HG02623 (cell line): Measurements from ENCODE around the gene PTPRD.
"Not testable (repeated sequence)": the region's sequence is repeated elsewhere in the genome, so short reads cannot be mapped to it uniquely, and the experiment has no call there.

Experiments
- ATAC-seq: cut with Tn5 transposase; IDR thresholded peaks from one replicate; pipeline ENCODE4 v1.9.1; 2021; ENCODE audit warnings: moderate library complexity; ENCODE audit not compliant: unreplicated experiment

Gene PTPRD

DNA sequence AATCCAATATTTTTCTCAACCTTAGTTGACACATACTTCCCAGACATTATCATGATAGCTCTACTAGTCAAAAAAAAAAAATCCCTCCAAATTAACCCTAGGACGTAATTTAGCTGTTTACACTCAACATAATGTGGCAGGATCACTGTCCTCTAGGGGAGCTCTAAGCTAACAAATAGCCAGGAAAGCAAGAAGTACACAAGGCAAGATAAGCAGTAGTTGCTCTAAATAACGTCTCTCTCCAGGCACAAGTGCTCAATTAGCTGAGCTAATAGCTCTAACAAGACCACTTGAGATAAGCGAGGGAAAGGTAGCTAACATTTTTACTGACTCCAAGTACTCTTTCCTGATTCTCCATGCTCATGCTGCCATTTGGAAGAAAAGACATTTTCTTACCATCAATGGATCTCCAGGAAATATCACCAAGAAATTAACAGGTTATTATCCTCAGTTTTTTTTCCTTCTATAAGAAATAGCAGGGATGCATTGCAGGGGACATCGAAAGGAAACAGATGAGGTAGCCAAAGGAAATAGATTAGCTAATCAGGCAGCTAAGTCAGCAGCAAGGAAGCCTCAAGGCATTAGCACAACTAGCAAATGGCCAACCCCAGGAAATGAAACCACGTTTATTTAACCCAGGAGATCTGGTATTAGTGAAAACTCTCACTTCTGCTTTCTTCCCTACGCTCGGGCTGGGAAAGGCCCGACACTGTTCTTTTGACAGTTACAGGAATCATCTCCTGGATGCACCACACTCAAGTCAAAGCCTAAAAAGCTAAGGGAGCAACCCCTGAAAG is 614.1 kb downstream of the PTPRD start:
- ATAC-seq, result no peak

DNA sequence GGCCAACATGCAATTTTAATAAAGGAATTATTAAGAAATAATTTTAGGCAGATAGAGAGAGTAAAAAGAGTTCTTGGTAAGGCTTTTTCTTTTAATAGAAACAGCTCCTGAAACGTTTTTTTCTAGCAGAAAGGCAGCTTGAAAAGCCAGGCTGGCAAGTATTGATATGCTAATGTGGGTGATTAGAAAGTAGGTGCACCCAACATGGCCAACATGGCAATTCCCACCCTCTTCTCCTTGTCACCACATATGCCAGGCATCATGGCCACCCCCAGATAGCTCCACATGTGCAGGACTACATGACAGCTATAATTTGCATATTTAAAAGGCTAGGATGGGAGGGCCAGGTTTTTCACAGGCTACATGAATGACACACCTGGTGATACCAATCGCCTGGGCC is 615.2 kb downstream of the PTPRD start:
- no peak for ATAC-seq

DNA sequence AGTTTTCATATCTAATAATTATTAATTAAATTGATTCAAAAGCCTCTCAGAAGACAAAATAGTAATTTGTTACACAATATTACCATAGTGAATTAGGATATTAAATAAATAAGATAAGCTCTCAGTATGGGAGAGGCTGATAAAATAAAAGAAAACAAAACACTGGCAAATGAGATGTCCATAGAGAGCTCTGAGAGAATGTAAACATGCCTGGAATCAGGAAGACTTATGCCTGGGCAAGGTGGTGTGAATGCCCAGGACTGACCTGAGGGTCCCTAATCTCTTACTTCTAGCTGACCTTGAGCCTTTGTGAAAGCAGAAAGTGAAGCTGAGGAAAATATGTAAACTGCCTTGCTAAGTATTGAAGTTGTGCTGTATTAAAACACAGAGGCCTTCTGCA is 616.5 kb downstream of the PTPRD start:
- ATAC-seq, result no peak

DNA sequence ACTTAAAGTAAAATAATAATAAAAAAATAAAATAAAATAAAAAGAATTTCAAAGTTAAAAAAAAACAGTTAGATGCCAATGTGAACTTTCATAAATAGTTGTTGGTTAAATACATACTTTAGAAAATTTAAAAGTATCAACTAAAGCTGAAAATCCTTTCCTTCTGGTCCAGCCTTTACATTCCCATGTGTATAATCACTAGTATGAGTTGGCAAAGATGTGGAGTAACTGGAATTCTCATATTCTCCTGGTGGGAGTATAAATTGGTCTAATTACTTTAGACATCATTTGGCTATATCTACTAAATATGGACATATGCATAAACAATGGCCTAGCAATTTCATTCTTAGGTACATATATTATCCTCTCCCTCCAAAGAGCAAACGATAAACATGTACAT is 619.9 kb downstream of the PTPRD start:
- no peak for ATAC-seq

DNA sequence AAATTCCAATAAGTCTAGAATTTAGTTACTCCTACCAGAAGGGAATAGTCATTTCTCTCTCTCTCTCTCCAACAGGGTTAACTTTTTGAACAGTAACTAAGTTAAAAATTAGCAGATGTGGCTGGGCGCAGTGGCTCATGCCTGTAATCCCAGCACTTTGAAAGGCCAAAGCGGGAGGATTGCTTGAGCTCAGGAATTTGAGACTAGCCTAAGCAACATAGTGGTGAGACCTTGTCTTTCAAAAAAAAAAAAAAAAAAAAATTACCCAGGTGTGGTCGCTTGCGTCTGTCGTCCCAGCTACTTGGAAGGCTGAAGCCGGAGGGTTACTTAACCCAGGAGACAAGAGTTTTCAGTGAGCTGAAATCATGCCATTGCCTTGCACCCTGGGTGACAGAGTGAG is 639.7 kb downstream of the PTPRD start:
- no peak for ATAC-seq

DNA sequence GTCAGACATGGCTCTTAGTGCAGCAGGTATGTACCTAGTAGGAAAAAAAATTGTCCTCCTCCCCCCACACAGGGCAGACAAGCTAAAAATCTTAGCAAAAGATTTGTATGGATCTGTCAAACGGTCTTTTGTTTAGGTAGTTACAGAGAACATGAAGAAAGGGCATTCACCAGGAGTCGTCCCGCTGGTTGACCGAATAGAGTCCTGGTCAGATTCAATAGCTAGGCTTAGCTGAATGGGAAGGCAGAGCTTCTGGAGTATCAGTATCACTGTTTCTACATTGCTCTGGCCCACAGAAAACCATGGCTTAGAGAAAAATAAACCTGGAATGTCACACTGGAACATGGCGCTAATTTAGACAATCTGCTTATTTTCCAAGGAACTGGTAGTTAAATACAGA is 642.3 kb downstream of the PTPRD start:
- no peak for ATAC-seq

DNA sequence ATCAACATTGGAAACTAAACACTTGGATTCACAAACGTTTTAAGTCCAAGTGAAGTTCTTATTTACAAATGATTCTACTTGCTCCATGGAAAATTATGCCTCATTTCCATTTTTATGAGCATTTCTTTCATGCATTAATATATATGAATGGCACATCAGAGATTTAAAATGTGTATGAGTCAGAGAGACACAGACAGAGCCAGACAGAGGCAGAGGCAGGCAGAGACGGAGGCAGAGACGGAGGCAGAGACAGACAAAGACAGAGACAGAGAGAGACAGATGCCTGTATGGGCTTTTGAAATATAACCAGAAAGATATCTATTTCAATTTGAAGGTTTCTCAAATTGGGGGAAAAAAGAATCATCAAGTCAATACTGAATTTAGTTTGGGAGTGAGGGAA is 649.0 kb downstream of the PTPRD start:
- ATAC-seq, result no peak

DNA sequence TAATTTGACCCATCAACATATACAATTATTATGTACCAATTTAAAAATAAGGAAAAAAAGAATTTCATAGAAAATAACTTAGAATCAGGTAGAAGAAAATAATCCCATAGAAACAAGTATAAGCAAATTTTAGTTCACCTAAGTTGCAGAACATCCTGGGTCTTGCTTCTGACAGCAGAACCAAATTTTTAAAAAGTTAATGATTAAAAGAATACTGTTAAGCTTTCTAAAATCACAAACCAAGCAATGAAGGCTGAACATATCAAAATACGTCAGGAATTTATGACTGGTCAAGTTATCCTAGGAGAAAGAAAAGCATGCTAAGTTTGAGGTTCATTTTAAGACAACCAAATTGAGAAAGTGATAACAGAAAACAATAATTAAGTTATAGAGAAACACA is 650.9 kb downstream of the PTPRD start:
- no peak for ATAC-seq

DNA sequence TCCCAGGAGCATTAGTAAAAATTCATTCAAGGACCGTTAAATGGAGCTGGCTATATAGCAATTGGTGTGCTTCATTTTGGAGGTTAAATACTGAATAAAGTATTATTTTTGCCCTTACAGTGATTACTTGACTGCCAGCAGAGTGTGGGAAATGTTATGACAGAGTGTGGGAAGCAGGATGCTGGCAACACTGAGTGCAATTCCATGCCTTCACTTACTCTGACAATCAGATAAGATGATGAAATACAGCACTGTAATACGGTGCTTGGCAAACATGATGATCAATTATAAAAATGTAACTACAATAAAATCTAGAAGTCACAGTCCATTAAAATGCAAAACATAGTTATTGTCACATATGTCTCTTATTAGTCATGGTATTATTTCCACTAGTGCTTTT is 651.3 kb downstream of the PTPRD start:
- ATAC-seq, result no peak

DNA sequence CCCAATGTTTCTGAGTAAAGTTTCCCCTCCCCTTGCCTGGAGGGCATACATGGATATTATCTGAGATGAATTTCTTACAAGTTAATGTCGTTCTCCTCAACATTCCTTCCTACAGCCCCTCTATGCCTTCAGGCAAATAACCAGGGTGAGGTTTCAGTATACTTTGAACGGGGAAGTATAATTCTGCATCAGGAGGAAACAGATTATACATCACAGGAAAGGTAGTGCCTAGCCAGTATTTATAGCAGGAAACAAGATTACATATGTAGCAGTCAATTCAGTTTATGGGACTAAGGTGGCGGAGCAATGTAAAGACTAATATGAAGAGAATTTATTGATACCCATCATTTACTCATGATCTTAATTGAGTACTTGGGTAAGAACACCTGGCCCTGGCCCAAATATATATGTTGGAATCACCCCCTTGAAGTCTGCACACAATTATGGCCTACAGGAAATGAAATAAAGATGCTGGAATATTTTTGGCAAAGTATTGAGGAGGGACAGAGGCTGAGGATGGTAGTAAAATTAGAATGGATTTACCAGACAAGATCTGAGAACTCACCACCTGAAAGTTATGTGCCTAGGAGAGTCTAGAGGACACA is 661.1 kb downstream of the PTPRD start:
- ATAC-seq, result no peak

DNA sequence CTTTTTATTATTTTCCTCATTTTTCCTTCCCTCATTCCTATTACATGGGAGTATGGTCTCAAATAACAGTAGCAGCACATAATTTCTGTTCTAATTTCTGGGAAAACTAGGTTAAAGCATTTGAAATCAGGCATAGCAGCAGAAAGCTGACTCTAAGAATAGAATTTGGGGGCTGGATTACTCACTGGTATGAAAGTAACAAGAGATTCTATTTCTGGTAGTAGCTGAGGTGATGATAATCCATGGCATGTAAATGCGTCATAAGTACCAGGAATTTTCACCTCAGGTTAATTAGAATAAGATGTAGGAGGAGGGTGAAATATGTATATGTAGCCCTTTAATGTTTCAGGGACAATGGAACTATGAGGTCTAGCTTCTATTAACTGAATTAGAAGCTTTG is 662.0 kb downstream of the PTPRD start:
- ATAC-seq, result no peak

DNA sequence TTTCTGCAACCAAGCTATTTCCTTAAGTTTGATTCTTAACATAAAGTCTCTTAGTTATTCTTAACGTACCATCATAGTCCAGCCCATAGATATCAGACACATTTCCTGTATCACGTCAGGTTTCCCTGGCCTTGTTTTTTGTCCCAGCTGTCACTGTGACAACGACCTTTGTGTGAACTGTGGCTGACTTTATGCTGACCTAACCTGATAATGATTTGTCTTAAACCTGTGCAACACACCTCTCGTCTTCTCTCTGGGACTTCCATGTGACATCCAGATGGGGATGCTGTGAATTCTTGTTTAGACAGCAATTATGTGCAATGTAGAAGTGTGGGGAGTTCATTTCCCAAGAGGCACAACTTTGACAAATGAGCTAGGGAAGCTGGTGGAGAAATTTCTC is 662.8 kb downstream of the PTPRD start:
- no peak for ATAC-seq

DNA sequence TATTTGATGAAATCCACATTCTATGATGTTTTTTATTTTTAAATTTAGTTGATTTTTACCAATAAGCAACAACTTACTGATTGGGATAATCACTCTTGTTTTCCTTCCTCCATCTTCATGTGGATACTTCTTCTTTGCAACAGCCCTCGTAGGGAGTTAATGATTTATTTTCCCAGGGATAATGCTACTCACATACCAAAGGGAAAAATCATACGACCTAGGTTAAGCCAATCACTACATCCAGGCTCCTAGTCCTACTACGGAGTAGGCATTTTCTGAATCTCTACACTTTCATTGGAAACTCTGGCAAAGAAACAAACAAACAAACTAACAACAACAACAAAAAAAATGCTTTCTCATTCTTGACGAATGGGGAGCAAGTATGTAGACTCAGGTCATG is 663.4 kb downstream of the PTPRD start:
- no peak for ATAC-seq

DNA sequence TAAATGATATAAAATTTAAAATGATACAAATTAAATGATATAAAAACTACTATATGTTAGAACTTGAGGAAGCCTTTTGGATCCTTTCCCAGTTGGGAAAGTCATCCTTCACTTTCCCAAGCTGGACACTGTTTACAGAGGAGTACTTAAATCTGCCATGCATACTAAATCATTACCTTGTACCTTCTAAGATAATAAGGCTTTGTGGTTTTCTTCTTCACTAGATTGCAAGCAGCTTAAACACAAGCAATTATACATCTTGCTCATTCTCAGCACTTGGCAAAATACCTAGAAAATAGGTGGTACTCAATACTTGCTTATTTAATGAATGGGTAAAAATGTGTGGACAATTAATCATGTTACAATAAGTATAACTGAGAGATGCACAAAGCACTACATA is 666.8 kb downstream of the PTPRD start:
- ATAC-seq, result no peak

DNA sequence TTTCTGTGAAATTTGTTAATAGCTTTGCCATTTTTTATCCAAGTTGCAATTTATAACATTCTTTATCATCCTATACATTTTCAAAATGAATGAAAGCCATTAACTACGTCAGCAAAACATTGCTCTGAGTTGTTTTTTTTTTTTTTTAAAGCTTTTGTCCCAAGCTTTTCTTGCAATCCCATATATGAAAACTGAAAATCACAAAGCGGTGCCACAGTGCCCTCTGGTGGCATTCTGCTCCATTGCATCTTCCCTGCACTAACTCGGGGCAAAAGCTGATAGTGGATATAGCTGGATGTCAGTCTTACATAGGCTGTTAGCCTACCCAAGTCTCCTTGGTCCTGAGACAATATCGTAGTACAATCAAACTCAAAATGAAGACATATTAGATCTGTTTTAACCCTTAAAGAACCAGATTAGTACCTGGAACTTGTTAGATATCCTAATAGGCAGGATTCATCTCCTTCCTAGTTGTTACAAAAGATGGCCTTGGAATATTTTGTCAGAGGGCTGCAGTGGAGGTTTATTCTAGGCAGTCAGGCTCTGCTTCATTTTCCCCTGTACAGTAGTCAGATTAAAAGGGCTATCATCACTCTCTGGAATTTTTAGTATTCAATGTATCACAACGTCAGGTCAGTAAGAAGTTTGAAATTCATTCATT is 669.9 kb downstream of the PTPRD start:
- peak; percentile 86 for ATAC-seq

DNA sequence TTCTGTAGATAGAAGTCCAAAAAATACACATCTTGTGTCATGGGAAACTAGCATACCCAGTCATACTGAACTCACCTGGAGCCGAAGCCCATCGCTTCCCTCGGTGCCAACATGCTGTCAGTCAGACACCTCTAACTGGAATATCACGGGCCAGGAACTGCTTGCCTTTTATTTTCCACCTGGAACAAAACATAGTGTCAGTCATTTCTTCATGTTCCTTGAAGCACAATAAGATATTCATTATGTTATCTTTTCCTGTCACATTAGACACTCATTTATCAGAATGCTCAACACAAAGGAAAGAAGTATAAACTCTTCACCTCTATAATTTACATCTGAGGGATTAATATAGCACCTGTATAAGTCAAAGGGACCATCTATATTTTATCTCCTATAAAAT is 674.4 kb downstream of the PTPRD start:
- ATAC-seq, result no peak

DNA sequence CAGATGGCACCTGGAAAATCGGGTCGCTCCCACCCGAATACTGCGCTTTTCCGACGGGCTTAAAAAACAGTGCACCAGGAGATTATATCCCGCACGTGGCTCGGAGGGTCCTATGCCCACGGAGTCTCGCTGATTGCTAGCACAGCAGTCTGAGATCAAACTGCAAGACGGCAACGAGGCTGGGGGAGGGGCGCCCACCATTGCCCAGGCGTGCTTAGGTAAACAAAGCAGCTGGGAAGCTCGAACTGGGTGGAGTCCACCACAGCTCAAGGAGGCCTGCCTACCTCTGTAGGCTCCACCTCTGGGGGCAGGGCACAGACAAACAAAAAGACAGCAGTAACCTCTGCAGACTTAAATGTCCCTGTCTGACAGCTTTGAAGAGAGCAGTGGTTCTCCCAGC is 681.3 kb downstream of the PTPRD start:
- ATAC-seq, result not testable (repeated sequence)

DNA sequence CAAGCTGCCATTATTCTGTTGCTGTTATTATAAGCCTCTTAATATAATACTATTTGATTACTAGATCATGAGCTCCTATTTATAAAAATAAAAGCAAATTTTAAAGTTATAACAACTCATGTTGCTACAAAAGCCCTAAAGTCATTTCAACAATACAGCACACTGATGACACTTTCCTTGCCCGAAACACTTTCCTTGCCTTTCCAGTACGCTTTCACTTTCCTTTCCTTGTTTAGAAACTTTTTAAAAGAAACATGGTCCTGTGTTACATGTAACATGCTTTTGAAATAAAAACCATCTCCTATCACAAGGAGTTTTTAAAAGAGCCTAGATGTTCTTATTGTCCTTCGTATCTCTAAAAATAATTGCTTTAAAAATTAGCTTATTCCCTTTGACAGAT is 688.4 kb downstream of the PTPRD start:
- no peak for ATAC-seq

DNA sequence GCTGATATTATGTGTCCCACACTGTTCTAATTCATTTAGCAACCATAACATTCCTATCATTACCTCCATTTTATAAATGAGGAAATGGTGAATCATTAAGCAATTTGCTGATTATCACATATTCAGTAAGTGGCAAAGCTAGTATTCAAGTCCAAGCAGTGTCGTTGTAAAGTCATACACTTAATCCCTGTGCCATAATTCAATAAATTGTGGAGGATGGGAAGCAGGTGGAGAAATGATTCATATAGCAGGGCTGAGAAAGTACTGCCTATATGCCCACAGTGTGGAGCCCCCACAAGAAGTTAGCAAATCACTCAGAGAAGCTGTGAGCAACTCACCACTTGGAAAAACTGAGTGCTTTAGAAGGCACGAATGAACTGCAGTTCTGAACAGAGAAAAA is 691.0 kb downstream of the PTPRD start:
- ATAC-seq, result no peak

DNA sequence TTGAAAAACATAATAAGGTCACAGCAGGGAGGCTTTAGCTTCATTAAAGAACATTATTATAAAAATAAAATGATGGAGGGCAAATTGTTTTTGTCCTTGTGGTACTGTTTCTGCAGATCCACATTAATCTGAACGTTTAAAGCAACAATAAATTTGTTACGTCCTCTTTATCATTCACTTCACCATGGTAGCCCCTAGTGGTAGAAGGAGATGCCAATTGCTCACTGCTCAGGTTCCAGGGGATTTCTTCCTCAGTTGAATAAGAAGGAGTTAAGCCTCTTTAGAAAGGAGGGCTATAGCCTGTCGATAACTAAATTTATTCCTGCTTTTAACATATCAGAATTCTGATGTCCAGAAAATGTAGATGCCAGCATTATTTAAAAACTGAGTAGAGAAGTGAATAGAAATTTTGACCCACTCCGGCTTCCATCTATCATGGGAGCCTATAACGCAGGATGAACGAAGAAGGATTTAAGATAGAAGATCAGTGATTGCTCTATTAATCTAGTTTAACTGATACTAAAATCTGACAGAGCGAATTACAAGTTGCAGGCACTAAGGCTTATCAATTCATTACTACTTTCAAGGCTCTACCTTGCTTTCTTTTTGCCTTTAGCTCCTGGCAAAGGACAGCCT is 692.3 kb downstream of the PTPRD start:
- no peak for ATAC-seq

DNA sequence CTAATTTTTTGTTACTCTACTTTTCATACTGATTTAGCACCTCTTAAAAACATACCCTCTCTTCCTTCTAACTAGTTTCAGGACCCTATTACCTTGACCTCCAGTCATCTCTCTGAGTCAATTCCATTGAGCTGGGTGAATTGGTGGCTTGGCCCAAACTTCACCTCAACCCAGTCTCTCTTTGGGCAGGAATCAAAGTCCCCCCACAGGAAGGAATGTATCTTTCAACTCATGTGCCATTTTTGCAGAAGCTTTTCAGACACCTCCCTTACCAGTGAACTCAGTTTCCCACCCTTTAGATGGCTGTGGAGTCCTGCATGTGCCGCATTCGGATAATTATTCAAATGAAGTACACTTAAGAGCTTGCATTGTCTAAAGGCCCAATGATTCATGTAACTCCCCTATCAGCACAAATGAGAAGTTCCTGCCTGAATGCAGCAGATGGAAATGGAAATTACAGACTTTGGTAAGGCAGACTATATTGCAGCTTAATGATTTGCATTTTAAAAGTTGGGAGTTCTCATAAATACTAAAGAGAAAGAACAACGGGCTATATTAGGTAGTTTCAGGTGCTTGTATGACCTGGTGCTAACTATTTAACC is 693.5 kb downstream of the PTPRD start:
- no peak for ATAC-seq
